GM12878 (cell line): ENCODE data around the gene MYBPC2. TPM values are rescaled to one million over a fixed set of nuclear protein-coding genes. Genes with fewer than 3 reads are reported as not detected.

Source experiments
- ATAC-seq: fragments of 200-7000 bp; cut with Tn5 transposase; 3 replicates; pipeline ENCODE4 v1.9.1; 2020; ENCODE audit warnings: mild to moderate bottlenecking, moderate library complexity
- BruUV-seq: library from RNA; stranded (reverse); fragments of 400-500 nt; replicated peaks from 2 replicates; lab custom pipeline; 2021; lab: Mats Ljungman, UMichigan
- CTCF ChIA-PET: fragments of 300-600 bp; sonication (Branson Sonifier 250); formaldehyde crosslinking; extraction: SDS; loops from one replicate; lab custom pipeline; 2021; ENCODE audit warnings: inconsistent platforms; lab: Yijun Ruan, JAX
- POLR2A ChIA-PET: fragments of 350-600 bp; formaldehyde crosslinking; extraction: SDS; loops from one replicate; lab custom pipeline; 2021; ENCODE audit warnings: inconsistent platforms; lab: Charles Lee
- RAD21 ChIA-PET: fragments of 300-600 bp; sonication (Branson Sonifier 250); formaldehyde crosslinking; loops from one replicate; lab custom pipeline; 2023; ENCODE audit warnings: antibody characterized with exemption; ENCODE audit not compliant: unreplicated experiment; lab: Charles Lee
- SMC1A ChIA-PET: fragments of 300-600 bp; sonication (Branson Sonifier 250); formaldehyde crosslinking; loops from one replicate; lab custom pipeline; 2023; ENCODE audit not compliant: unreplicated experiment, uncharacterized antibody; lab: Charles Lee
- DNase-seq: peaks from one replicate; pipeline ENCODE4 v3.0.0-alpha.2; 2011; ENCODE audit warnings: low read depth, low spot score
- FAIRE-seq: peaks from 3 replicates; lab custom pipeline; 2011; peaks lifted over from hg19 to GRCh38; lab: Jason Lieb, UNC
- H2AFZ ChIP-seq: 2 replicates; pipeline ENCODE4 v1.6.0; 2011; ENCODE audit warnings: low read depth, low read length, control low read depth; ENCODE audit not compliant: control insufficient read depth
- H3K27ac ChIP-seq: 2 replicates; pipeline ENCODE4 v1.5.1; 2011; ENCODE audit warnings: control low read depth; ENCODE audit not compliant: control insufficient read depth, insufficient read depth
- H3K27me3 ChIP-seq, 2 experiments: replicated peaks in 1 of 2; 2 replicates each; pipeline versions ENCODE4 v1.6.0 to v1.6.1; 2011; ENCODE audit warnings: low read length in 1 of 2; ENCODE audit not compliant: control insufficient read depth in 2 of 2, insufficient read depth in 2 of 2
- H3K36me3 ChIP-seq, 2 experiments: 2 replicates each; pipeline ENCODE4 v1.5.1; 2011; ENCODE audit warnings: low read length in 1 of 2; ENCODE audit not compliant: control insufficient read depth in 2 of 2, insufficient read depth in 2 of 2
- H3K4me1 ChIP-seq: 2 replicates; pipeline ENCODE4 v1.6.1; 2011; ENCODE audit warnings: mild to moderate bottlenecking, low read length, moderate library complexity, mixed read lengths; ENCODE audit not compliant: control insufficient read depth, insufficient read depth
- H3K4me2 ChIP-seq: 2 replicates; pipeline ENCODE4 v1.6.0; 2011; ENCODE audit warnings: control low read depth; ENCODE audit not compliant: control insufficient read depth, insufficient read depth
- H3K4me3 ChIP-seq: fragments of 200-600 bp; sonication (generic); 2 replicates; pipeline ENCODE4 v1.5.1; 2016
- H3K79me2 ChIP-seq: 2 replicates; pipeline ENCODE4 v1.6.0; 2011; ENCODE audit warnings: low read length; ENCODE audit not compliant: control insufficient read depth, insufficient read depth
- H3K9ac ChIP-seq: 2 replicates; pipeline ENCODE4 v1.8.0; 2011; ENCODE audit warnings: low read length, control low read depth, mixed read lengths; ENCODE audit not compliant: control insufficient read depth, insufficient read depth
- H3K9me3 ChIP-seq: replicated peaks from 3 replicates; pipeline ENCODE4 v1.5.1; 2011; ENCODE audit warnings: mild to moderate bottlenecking, low read length; ENCODE audit not compliant: control insufficient read depth, insufficient read depth
- H4K20me1 ChIP-seq: 2 replicates; pipeline ENCODE4 v1.6.0; 2011; ENCODE audit not compliant: control insufficient read depth, insufficient read depth
- ETV6 ChIP-seq, 2 experiments: fragments of 450-650 bp in 1 of 2; IDR thresholded peaks in 1 of 2; conservative IDR thresholded peaks in 1 of 2; 2 replicates each; pipeline ENCODE4 v1.6.1; 2014; ENCODE audit warnings: antibody characterized with exemption in 1 of 2, borderline replicate concordance in 1 of 2, low read depth in 1 of 2, mild to moderate bottlenecking in 1 of 2, moderate library complexity in 1 of 2
- GABPA ChIP-seq: IDR thresholded peaks from 2 replicates; pipeline ENCODE4 v1.6.1; 2014; ENCODE audit warnings: antibody characterized with exemption, low read depth, mild to moderate bottlenecking, inconsistent platforms
- MEF2A ChIP-seq: IDR thresholded peaks from 2 replicates; pipeline ENCODE4 v1.6.1; 2011; ENCODE audit warnings: low read depth, mild to moderate bottlenecking, low read length, moderate library complexity; ENCODE audit not compliant: insufficient read depth
- POLR2A ChIP-seq: IDR thresholded peaks from 2 replicates; pipeline ENCODE4 v1.6.1; 2011; ENCODE audit warnings: low read depth, mild to moderate bottlenecking, low read length
- RAD51 ChIP-seq: fragments of 450-650 bp; IDR thresholded peaks from 2 replicates; pipeline ENCODE4 v1.6.1; 2016; ENCODE audit warnings: moderate library complexity, mild to moderate bottlenecking, inconsistent platforms
- RELA ChIP-seq: fragments of 450-650 bp; IDR thresholded peaks from 2 replicates; pipeline ENCODE4 v1.8.0; 2014; ENCODE audit warnings: borderline replicate concordance; ENCODE audit not compliant: partially characterized antibody
- SMC3 ChIP-seq: IDR thresholded peaks from 2 replicates; pipeline ENCODE4 v1.6.1; 2011; ENCODE audit warnings: low read length, improper control_type of control experiment, borderline replicate concordance
- SREBF2 ChIP-seq: IDR thresholded peaks from 2 replicates; pipeline ENCODE4 v1.6.1; 2012; ENCODE audit warnings: mild to moderate bottlenecking, low read length
- WRNIP1 ChIP-seq: IDR thresholded peaks from 2 replicates; pipeline ENCODE4 v1.6.1; 2011; ENCODE audit warnings: low read depth, low read length, improper control_type of control experiment, borderline replicate concordance
- ZNF217 ChIP-seq: fragments of 450-650 bp; IDR thresholded peaks from 2 replicates; pipeline ENCODE4 v1.6.1; 2017; ENCODE audit warnings: antibody characterized with exemption, mild to moderate bottlenecking
- ZZZ3 ChIP-seq: IDR thresholded peaks from 2 replicates; pipeline ENCODE4 v1.6.1; 2011; ENCODE audit warnings: low read depth; ENCODE audit not compliant: control insufficient read depth, insufficient read length
- WGBS: methylation state at CpG from one replicate; pipeline ENCODE4 v1.1.6; 2016; ENCODE audit warnings: low lambda C conversion rate; ENCODE audit not compliant: insufficient replicate concordance, insufficient coverage; ENCODE audit errors: missing lambda C conversion rate; 5-methylcytosine and 5-hydroxymethylcytosine counted together
- in situ Hi-C: fragments of 300-500 bp; cut with MboI; formaldehyde crosslinking; loops from 9 replicates; pipeline ENCODE4 v1.14.3; 2018; ENCODE audit warnings: mixed read lengths
- intact Hi-C: fragments of 100-400 bp; cut with micrococcal nuclease; formaldehyde crosslinking; loops from one replicate; pipeline ENCODE4 v1.14.2; 2022; ENCODE audit not compliant: unreplicated experiment
- polyA plus RNA-seq, 11 experiments: library from polyadenylated mRNA; depleted of rRNA in 4 of 11; unstranded in 6 of 11; stranded (reverse) in 5 of 11; fragments of >200 nt; fragmentation: Nextera tagmentation in 4 of 11; fragmentation: Illumina TruSeq in 1 of 11; extraction: Ambion mirVana in 4 of 11; extraction: Trizol in 1 of 11; gene quantifications; 1 replicate in 1 of 11; 2 replicates in 10 of 11; pipeline versions ENCODE4 v1.2.1 to v1.2.3, GENCODE V29; 2011 to 2016; ENCODE audit warnings: inconsistent platforms in 2 of 11, missing spikeins in 2 of 11, low read depth in 1 of 11
- total RNA-seq, 4 experiments: library from RNA; depleted of rRNA in 3 of 4; stranded (reverse); fragments of >200 nt in 3 of 4; fragmentation: Illumina TruSeq in 1 of 4; extraction: Trizol in 1 of 4; gene quantifications; 2 replicates each; pipeline versions ENCODE4 v1.2.1 to v1.2.3, GENCODE V29; 2013 to 2021
- TF ChIP-seq, protein P1 (sequence below): fragments of 450-650 bp; IDR thresholded peaks from 2 replicates; pipeline ENCODE4 v1.6.1; 2016; ENCODE audit warnings: mild to moderate bottlenecking, moderate library complexity, borderline replicate concordance
- TF ChIP-seq, protein P2 (sequence below): fragments of 150-350 bp; IDR thresholded peaks from 2 replicates; pipeline ENCODE4 v1.6.1; 2016; ENCODE audit warnings: low read depth, low read length
- TF ChIP-seq, protein P3 (sequence below): fragments of 450-650 bp; IDR thresholded peaks from 2 replicates; pipeline ENCODE4 v1.6.1; 2014; ENCODE audit warnings: mild to moderate bottlenecking

Gene MYBPC2
- total and polyA plus RNA-seq, 10 of the 15 experiments (the other 5 are each of a cell fraction or from before 2014, with no cell fraction given): 0.09 to 2.6 (median 0.61) TPM

DNA sequence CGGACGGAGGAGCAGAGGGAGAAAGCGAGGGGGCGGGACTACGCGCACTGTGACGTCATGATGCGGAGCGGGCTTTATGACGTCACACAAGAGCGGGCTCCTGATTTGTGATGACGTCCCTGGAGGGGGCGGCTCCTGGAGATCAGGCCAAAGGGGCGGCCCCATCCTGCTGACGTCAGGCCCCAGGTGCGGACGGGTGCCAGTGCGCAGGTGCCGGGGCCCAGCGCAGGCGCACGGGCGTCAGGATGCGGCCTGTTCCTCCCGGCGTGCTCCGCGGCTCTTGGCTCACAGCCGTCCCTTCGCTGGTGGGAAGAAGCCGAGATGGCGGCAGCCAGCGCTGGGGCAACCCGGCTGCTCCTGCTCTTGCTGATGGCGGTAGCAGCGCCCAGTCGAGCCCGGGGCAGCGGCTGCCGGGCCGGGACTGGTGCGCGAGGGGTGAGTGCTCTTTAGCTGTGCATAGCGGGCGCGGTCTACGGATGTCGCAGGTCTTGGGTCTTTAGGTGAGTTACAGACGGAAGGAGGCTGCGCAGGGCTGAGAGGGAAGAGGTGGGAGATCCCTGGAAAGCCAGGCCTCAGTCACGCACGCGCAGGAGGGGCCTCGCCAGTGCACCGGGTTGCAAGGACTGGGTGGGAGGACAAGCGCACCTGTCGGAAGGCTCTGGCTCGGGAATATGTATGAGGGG is 43.7 kb downstream of the MYBPC2 start, which contains the start of the genes EMC10 and GARIN5A:
Gene EMC10 (plus strand): TSS at position 284 of the 683 bp plus-strand sequence. CDS start 38 bp downstream, at position 322.
Gene GARIN5A (minus strand): TSS at position 625 of the 683 bp plus-strand sequence. CDS start 460 bp downstream, at position 165.
- ChIA-PET CTCF (interaction anchor here (2.3 kb wide), 1 partner anchor 119 kb away, joined by 7 read pairs; no protein-coding TSS in a partner anchor), RAD21 (no interaction called here)
- no TSS peak for BruUV-seq
- TF ChIP-seq GABPA (no peak), ZNF217 (0 out of 2 replicates have a peak, but pooled peaks have one; percentile 47), ETV6 (conservative IDR thresholded peaks at IDR 0.05 in 1 of 2, IDR thresholded peaks at IDR 0.05 in 1 of 2; ENCODE audit: borderline replicate concordance in 1 of 2, low read depth in 1 of 2) (no peak), POLR2A (peak; percentile 100), ZZZ3 (no peak), SMC3 (no peak), WRNIP1 (no peak), MEF2A (no peak), RAD51 (no peak), SREBF2 (no peak), RELA (peak; percentile 81)
- TF ChIP-seq, protein P1, sequence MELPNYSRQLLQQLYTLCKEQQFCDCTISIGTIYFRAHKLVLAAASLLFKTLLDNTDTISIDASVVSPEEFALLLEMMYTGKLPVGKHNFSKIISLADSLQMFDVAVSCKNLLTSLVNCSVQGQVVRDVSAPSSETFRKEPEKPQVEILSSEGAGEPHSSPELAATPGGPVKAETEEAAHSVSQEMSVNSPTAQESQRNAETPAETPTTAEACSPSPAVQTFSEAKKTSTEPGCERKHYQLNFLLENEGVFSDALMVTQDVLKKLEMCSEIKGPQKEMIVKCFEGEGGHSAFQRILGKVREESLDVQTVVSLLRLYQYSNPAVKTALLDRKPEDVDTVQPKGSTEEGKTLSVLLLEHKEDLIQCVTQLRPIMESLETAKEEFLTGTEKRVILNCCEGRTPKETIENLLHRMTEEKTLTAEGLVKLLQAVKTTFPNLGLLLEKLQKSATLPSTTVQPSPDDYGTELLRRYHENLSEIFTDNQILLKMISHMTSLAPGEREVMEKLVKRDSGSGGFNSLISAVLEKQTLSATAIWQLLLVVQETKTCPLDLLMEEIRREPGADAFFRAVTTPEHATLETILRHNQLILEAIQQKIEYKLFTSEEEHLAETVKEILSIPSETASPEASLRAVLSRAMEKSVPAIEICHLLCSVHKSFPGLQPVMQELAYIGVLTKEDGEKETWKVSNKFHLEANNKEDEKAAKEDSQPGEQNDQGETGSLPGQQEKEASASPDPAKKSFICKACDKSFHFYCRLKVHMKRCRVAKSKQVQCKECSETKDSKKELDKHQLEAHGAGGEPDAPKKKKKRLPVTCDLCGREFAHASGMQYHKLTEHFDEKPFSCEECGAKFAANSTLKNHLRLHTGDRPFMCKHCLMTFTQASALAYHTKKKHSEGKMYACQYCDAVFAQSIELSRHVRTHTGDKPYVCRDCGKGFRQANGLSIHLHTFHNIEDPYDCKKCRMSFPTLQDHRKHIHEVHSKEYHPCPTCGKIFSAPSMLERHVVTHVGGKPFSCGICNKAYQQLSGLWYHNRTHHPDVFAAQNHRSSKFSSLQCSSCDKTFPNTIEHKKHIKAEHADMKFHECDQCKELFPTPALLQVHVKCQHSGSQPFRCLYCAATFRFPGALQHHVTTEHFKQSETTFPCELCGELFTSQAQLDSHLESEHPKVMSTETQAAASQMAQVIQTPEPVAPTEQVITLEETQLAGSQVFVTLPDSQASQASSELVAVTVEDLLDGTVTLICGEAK: no peak
- TF ChIP-seq, protein P2, sequence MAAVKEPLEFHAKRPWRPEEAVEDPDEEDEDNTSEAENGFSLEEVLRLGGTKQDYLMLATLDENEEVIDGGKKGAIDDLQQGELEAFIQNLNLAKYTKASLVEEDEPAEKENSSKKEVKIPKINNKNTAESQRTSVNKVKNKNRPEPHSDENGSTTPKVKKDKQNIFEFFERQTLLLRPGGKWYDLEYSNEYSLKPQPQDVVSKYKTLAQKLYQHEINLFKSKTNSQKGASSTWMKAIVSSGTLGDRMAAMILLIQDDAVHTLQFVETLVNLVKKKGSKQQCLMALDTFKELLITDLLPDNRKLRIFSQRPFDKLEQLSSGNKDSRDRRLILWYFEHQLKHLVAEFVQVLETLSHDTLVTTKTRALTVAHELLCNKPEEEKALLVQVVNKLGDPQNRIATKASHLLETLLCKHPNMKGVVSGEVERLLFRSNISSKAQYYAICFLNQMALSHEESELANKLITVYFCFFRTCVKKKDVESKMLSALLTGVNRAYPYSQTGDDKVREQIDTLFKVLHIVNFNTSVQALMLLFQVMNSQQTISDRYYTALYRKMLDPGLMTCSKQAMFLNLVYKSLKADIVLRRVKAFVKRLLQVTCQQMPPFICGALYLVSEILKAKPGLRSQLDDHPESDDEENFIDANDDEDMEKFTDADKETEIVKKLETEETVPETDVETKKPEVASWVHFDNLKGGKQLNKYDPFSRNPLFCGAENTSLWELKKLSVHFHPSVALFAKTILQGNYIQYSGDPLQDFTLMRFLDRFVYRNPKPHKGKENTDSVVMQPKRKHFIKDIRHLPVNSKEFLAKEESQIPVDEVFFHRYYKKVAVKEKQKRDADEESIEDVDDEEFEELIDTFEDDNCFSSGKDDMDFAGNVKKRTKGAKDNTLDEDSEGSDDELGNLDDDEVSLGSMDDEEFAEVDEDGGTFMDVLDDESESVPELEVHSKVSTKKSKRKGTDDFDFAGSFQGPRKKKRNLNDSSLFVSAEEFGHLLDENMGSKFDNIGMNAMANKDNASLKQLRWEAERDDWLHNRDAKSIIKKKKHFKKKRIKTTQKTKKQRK: no peak
- TF ChIP-seq, protein P3, sequence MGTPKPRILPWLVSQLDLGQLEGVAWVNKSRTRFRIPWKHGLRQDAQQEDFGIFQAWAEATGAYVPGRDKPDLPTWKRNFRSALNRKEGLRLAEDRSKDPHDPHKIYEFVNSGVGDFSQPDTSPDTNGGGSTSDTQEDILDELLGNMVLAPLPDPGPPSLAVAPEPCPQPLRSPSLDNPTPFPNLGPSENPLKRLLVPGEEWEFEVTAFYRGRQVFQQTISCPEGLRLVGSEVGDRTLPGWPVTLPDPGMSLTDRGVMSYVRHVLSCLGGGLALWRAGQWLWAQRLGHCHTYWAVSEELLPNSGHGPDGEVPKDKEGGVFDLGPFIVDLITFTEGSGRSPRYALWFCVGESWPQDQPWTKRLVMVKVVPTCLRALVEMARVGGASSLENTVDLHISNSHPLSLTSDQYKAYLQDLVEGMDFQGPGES: no peak

More for the DNA sequence above, 43.7 kb downstream of the MYBPC2 start, which contains the start of the genes EMC10 and GARIN5A:
- Histone ChIP-seq H2AFZ (peak within 1 kb of the TSS; percentile 82), H3K27ac (peak within 1 kb of the TSS; percentile 60), H3K27me3 (no peaks in the 10 kb centered on the region), H4K20me1 (no peaks in the 10 kb centered on the region), H3K79me2 (peaks cover 22% of the 10 kb centered on the region), H3K4me3 (peak within 1 kb of the TSS; percentile 90), H3K4me1 (no peaks in the 10 kb centered on the region), H3K36me3 (peaks cover 9 to 14% of the 10 kb centered on the region in 2 experiments; a peak in 2 of 4 replicates), H3K4me2 (peak within 1 kb of the TSS; percentile 56), H3K9ac (peak within 1 kb of the TSS; percentile 69), H3K9me3 (peaks cover 6% of the 10 kb centered on the region; the same call in 2 of the 3 replicates)
- WGBS: 4% methylated on average over 57 of the region's 58 CpGs
- ChIA-PET POLR2A (no interaction called here), SMC1A (no interaction called here)
- intact Hi-C loops (no loop called here), in situ Hi-C loops (no loop called here)
- ATAC-seq (peak; percentile 99), DNase-seq (peak; percentile 76), FAIRE-seq (peak; percentile 91)
